NCI-H345 (cell line): ENCODE data around the gene TINAGL1.

ENCODE experiments used
- DNase-seq: peaks from one replicate; lab custom pipeline; 2025; lab: John Stamatoyannopoulos, UW

The TINAGL1 gene

DNA sequence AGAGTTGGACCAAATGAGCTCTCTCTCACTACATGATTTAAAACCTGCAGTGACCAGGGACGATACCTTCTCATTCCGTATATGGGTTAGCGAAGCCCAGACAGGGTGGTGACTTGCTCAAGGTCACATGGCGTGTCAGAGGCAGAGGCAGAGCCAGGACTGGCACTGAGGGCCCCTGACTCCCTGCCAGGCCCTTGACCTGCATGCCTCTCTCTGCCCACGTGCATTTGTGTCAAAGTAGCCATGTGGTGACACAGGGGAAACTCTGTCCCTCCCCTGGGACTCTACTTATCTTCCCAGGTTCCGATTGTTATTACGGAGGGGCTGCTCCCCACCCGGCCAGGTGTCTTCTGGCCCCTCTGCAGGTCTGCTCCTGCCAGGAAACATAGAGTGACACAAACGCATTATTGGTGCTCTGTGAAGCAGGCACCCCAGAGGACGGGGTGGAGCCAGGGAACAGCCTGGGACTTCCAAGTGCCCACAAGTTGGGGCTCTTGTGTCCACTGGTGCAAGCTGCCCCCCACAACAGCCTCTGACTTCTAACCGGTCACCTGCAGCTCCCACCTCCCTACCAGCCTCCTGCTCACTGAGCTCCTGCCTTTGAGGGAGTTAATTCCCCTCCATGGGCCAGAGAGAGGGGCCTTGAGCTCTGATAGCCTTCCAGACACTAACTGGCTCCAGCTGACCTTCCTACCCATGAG, 7.3 kb upstream of the TINAGL1 start:
- DNase-seq: no peak

DNA sequence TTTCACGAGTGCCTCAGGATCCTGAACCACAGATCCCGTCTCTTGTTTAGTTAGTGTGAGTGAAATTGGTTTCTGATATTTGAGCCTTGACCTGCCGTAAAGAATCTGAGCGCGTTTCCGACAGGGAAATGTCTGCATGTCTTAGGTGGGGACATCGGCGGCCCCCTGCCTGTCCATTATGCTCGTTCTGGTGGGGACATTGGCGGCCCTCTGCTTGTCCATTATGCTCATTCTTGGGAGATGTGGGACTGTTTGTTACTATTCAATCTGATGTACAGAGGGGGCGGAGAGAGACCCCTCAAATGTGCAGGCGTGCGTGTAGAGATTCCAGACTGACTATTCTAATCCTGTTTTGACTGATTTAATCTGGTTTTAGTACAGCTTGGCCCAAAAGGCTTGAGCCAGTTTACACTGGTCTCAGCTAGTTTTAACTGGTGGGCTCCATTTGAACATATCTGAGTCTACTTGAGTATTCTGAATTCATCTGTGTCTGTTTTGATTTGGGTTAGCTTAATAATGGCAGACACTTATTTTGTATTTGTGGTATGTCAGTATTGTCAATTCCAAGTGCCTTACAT, 6.6 kb upstream of the TINAGL1 start:
- no peak for DNase-seq

DNA sequence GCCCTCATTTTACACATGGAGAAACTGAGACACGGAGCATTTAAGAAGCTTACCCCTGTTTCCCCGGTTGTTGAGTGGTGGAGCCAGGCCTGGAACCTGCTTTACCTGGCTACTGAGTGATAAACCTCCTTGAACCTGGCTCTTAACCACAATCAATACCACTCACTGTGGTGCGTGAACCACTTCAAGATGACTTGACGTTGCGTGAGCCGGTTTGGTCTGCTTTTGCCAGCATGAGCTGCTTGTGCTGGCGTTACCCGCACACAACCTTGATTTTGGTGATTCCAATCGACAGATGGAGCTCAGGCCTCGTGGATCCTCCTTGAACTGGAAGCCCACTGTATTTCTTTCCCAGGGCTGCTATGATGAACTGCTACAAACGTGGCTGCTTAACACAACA, 6.1 kb upstream of the TINAGL1 start:
- DNase-seq: no peak

DNA sequence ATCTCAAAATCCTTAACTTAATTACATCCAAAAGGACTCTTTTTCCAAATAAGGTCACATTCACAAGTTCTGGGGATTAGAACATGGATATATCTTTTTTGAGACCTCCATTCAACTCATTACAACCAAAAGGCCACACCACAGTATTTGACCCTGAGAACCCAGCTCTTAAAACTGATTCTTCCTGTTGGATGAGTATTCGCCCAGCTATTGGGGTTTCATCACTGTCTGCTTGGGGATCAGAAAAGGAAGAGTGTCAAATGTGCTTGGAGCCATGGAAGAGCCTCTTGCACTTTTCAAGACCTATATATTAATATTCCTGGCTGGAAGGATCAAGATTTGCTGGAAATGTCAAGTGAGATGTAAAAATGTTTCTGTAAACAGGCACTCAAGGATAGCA, 5.4 kb upstream of the TINAGL1 start:
- DNase-seq: no peak

DNA sequence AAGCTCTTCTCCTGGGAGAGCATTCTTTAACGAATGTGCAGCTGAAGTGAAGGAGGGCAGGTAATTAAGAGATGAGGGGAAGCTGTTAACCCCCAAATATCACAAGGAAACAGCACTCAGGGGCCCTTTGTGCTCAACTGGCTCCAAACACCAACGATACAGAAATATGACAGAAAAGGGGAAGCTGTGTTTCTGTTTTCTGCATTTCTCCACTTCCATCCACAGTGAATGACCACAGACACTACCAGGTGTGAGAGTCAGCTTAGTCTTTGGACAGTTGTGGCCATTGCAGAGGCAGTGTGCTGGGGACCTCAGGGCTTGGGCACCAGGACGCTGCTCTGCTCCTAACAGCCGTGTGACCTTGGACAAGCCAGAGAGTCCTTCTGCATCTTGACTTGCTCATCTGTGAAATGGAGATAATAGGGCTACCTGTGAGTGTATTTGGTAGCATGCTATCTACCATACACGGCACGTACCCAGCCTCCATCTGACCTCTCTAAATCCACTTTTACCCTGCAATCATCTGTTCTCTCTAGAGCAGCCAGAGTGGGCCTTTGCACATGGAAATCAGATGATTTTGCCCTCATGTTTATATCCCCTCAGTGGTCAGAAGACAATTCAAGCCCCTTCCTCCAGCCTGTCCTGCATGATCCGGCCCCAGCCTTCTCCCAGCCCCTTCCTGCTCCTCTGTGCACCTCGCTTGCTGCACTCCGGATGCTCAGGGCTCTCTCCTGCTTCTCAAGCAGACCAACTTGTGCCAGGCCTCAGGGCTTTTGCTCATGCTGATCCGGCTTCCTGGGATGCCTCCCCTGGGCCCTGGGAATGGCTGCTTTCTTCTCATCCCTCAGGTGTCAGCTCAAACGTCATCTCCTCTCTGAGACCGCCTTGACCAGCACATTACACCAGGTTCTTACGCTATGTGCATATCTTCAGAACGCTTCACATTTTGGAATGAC, 4.7 kb upstream of the TINAGL1 start:
- no peak for DNase-seq

DNA sequence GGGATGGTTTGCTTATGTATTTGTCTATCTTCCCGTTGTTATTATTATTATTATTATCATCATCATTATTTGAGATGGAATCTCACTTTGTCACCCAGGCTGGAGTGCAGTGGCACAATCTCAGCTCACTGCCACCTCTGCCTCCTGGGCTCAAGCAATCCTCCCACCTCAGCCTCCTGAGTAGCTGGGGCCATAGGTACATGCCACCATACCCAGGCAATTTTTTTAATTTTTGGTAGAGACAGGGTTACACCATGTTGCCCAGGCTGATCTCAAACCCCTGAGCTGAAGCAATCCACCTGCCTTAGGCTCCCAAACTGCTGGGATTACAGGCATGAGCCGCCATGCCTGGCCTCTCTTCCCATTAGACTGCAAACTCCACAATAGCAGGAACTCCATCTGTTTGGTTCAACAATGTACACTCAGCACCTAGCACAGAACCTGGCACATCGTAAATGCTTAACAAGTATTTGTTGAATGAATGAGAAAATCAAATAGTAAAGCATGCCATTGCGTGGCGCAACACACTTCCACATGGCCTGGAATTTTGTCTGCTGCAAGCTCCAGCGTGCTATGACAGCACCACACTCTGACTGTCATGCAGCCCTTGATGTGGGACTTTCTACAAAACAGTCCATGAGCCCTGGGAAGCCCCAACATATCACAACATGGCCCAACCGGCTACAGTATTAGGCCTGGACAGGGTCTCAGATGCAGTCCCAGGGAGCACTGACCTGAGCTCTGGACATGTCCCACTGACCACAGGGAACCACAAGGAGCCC, 3.8 kb upstream of the TINAGL1 start:
- no peak for DNase-seq

DNA sequence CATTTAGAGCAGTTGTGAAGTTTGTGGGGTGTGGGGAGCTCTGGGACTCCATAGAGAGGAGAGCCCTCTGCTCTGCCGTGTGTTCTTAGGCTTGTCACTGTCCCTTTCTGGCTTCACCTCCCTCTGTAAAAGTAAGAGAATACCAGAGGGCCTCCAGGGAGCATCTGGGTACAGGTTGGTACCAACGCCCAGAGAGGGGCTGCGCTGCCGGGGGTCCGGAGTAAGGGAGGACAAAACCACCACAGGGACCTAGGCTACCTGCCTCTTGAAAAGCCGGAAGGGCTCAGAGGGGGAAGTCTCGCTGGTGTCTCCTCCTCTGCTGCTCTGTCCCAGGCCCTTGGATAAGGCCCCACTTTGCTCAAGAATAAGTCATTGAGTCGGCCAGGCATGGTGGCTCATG, 3.1 kb upstream of the TINAGL1 start:
- DNase-seq: no peak

DNA sequence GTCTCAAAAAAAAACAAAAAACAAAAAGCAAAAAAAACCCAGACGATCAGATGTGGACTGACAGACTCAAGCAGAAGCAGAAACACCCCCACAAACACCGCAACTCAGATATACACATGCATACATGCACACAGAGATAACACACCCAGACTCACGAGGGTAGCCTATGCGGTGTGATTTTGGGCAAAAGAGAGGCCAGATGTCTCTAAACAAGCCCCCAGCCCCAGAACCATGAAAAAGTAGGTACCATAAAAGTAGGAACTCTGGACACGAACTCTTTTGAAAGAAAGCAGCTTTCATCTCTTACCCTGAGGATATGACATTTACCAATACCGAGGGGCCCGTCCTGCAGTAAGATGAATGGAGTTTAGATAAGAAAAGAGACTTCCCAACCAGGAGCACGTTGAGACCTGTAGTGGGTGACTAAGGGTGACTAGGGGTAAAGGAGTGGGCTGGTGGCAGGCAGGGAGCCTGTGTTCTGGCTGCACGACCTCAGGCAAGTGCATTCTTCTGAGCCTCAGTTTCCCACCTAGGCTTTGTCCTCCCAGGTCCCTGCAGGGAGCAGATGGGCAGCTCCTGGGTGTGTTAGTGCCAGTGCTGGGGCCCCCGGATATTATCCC, 1.5 kb upstream of the TINAGL1 start:
- no peak for DNase-seq

DNA sequence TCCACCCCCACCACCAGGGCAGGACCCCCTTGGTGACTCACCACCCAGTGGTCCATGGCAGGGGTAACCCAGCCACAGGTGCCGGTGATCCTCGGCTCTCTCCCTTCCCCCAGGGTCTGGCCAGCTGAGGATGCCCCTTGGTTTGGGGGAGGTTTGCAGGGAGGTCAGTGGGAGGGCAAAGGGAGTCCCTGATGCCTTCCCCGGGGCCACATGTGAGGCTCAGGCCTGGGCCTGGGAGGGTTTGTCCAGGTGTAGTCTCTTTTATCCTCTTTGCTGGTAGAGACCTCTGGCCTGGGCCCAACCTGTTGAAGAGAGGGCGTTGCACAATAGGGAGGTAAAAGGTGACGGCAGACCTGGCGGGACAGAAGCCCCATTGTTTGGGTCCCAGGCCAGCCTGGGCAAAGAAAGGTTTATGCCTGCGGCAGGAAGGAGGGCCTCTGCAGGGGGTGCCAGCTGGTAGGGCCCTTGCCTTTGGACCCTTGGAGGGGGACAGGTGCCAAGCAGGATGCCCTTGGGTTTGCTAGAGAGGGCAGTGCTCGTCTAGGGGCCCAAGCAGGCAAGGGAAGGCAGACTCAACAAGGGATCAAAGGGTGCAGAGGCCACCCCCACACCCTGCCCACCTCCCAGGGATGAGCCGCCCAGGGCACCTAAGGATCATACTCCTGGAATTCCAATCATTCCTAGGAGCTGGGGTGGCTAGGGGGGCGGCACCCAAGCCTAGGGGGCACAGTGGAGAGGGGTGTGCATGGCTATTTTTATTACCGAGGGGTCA, 760 bp upstream of the TINAGL1 start:
- no peak for DNase-seq

DNA sequence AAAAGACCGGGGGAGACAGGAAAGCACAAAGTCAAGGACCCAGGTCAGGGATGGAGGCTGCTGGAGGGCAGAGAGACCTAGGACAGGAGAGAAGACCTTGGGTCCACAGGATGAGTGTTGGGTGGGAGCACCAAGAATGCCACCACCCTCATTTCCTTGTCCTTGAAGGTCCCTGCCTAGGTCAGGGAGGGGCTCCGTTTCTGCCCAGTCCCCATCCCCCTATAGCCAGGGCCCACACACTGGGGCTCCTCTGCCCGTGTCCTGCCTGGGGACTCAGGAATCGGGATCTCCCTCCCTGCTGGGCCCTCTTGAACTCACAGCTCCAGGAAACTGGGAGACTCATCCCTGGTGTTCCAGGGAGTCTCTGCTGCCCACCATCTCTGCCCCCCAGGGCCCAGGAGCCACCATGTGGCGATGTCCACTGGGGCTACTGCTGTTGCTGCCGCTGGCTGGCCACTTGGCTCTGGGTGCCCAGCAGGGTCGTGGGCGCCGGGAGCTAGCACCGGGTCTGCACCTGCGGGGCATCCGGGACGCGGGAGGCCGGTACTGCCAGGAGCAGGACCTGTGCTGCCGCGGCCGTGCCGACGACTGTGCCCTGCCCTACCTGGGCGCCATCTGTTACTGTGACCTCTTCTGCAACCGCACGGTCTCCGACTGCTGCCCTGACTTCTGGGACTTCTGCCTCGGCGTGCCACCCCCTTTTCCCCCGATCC, 584 bp downstream of the TINAGL1 start:
- DNase-seq: no peak

DNA sequence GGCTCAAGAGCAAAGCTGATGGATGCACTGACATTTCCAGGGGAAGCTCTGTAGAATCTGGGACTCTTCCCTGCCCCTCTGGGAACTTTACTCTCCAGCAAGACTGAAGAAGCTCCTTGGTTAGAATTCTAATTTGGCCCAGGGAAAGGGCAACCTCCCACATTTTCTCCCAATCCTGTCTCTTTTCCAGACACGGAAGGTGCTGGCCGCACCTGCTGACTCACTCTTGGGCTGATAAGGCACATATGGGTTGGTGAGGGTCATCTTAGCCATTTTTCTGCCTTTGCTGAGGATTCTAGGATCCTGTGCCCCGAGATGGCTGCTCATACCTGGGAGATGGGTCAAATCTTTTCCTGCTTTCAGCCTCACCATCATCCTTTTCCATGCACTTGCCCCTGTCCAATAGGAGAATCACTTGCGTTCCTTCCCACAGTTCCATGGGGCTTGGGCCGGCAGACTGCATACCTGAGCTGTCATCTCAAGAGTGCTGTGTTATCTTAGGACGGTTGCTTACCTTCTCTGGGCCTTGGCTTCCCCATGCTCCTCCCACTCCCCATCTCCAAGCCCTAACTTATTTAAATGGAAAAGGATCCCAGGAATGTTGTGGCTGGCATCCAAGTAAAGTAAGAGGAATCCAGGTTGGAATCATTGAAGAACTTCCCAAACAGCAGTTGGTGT, 1.3 kb downstream of the TINAGL1 start:
- no peak for DNase-seq

DNA sequence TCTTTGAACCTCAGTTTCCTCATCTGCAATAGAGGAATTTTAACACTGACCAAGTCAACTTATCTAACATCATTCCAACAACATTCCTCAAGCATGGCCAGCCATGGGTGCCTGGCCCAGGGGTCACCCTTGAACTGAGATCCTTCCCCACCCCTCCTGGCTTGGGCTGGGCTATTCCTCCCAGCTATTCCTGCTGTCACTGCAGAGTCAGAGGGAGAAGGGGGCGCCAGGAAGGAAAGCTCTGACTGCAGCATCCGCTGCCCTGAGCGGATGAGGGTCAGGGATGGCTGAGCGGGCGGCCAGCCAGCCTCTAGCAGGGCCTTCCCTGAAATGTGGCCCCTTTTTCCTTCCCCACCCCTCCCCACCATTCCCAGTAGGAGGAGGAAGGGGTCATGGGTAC, 3.1 kb downstream of the TINAGL1 start:
- DNase-seq: no peak

DNA sequence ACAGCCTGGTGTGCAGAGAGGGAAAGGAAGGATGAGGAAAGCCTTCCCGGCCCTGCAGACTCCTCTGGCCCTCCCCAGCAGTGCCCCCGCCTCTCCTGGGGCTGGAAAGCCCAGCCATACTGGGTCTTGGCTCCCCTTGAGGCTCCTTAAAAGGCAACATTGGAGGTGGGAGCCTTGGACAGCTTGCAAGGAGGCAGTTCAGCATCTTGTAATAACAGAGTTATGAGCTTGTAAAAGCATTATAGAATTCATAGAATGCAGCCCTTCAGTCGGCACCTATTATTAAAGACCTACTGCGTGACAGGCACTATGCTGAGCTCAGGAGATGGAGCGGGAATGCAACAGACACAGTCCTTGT, 4.2 kb downstream of the TINAGL1 start:
- DNase-seq: no peak

DNA sequence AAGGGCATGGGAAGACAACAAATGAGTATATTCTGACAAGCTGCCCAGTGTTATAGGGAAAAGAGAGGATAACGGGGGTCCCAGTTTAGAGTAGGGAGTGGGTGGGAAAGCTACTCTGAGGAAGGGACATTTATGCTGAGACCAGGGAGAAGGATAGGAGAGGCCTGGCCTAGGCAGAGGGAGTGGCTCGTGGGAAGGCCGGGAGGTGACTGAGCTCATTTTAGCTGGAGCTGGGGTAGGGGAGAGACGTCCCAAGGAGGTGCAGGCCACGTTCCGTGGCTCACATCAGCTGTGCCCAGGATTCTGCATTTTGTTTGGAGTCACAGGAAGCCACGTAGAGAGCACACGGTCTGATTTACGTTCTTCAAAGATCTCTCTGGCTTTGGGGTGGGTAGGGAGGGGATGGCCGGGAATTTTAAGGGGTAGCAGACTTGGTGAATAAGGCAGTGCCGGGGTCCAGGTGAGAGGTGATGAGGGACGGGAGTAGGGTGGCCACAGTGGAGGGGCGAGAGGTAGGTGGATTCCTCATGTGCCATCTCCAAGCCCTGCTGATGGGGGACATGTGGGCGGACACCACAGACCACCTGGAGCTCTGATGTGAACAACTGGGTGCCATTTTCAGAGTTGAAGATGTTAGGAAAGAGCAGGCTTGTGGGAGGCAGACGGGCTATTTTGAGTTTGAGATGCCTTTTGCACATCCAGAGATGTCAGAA, 4.7 kb downstream of the TINAGL1 start:
- no peak for DNase-seq

DNA sequence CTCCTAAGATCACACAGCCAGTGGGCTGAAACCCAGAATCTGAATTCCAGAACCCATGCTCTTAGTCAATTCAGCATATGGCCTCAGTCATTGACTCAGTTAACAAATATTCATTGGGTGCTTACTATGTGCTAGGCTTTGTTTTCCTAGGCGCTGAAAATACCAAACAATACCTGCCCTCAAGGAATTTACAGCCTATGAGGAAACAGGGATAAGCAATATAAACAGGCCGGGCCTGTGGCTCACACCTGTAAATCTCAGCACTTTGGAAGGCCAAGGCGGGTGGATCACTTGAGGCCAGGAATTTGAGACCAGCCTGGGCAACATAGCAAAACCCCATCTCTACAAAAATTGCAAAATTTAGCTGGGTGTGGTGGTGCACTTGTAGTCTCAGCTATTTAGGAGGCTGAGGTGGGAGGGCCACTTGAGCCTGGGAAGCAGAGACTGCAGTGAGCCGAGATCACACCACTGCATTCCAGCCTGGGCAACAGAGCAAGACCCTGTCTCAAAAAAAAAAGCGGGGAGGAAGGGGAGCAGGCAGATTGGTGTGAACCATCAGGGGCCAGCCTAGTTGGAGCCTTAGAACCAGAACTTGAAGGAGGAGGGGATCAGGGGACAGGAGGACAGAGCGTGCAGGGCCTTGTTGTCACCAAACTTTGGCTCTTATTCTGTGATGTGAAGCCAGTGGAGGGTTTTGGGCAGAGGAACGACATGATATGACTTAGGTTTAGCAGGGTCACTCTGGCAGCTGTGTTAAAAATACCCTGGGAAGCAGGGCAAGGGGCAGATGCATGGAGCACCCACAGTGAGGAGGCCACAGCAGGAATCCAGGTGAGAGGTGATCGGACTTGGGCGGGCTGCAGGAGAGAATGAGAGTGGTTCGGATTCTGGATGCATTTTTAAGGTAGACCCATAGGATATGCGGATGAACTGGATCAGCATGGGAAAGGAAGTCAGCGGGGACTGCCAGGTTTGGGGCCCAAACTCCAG, 5.8 kb downstream of the TINAGL1 start:
- no peak for DNase-seq

DNA sequence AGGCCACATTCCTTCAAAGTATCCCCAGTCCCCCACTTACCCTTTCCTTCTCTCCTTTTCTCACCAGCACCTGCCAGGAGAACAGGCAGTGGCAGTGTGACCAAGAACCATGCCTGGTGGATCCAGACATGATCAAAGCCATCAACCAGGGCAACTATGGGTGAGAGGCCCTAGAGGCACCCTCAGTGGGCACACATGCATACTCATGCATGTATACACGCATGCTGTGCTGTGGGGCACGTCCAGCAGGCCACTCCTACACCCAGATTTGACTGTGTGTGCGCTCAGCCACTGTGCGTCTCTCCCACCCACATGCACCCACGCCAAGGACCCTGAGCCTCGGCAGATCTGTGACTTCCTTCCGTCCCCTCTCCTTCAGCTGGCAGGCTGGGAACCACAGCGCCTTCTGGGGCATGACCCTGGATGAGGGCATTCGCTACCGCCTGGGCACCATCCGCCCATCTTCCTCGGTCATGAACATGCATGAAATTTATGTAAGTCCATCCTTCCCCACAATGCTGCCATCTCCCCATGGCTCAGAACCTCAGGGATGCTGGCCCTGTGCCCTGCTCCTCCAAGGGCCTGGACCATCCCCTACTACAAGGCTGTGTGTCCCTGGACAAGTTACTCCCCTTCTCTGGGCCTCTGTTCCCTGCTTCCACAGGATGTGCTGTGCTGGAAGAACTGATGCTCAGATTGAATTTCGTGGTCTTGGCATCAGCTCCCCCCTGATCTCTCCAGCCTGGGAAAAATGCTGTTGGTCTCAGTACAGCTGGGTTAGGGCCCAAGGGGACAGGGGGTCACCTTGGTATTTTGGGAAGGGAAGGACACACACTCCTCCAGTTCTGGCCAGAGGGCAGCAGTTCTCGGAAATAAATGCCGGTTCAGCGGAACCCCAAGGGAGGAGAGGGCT, 7.0 kb downstream of the TINAGL1 start:
- DNase-seq: no peak
